Parathyroid adenoma (tissue), 2 donors: ENCODE results near the gene CRMP1.

ENCODE experiments used
- H2AFZ ChIP-seq: fragments of 300-600 bp; sonication (generic); one replicate; pipeline ENCODE4 v1.7.0; 2017; ENCODE audit warnings: antibody characterized with exemption, mild to moderate bottlenecking
- H3K27ac ChIP-seq: fragments of 300-600 bp; sonication (generic); one replicate; pipeline ENCODE4 v1.7.0; 2017
- H3K27me3 ChIP-seq: fragments of 300-600 bp; sonication (generic); one replicate; pipeline ENCODE4 v1.7.0; 2017; ENCODE audit warnings: low read length; ENCODE audit not compliant: control insufficient read depth, insufficient read depth
- H3K36me3 ChIP-seq: fragments of 300-600 bp; sonication (generic); one replicate; pipeline ENCODE4 v1.7.0; 2017; ENCODE audit warnings: low read length; ENCODE audit not compliant: control insufficient read depth, insufficient read depth
- H3K4me1 ChIP-seq: fragments of 300-600 bp; sonication (generic); one replicate; pipeline ENCODE4 v1.7.0; 2017; ENCODE audit warnings: control low read depth
- H3K4me2 ChIP-seq: fragments of 300-600 bp; sonication (generic); one replicate; pipeline ENCODE4 v1.7.0; 2017; ENCODE audit warnings: low read length
- H3K4me3 ChIP-seq: fragments of 300-600 bp; sonication (generic); one replicate; pipeline ENCODE4 v1.7.0; 2017; ENCODE audit warnings: low read depth, low read length
- H3K79me2 ChIP-seq: fragments of 300-600 bp; sonication (generic); one replicate; pipeline ENCODE4 v1.7.0; 2017; ENCODE audit warnings: control low read depth
- H3K9ac ChIP-seq: fragments of 300-600 bp; sonication (generic); one replicate; pipeline ENCODE4 v1.7.0; 2017; ENCODE audit warnings: mild to moderate bottlenecking
- H3K9me3 ChIP-seq: fragments of 300-600 bp; sonication (generic); one replicate; pipeline ENCODE4 v1.7.0; 2017; ENCODE audit warnings: low read length; ENCODE audit not compliant: control insufficient read depth
- TF ChIP-seq, protein P1 (sequence below): fragments of 300-600 bp; sonication (generic); IDR thresholded peaks from one replicate; pipeline ENCODE4 v1.7.0; 2017; ENCODE audit warnings: antibody characterized with exemption, mild to moderate bottlenecking
- donor health status: primary hyperparathyroidism.

Gene CRMP1

DNA sequence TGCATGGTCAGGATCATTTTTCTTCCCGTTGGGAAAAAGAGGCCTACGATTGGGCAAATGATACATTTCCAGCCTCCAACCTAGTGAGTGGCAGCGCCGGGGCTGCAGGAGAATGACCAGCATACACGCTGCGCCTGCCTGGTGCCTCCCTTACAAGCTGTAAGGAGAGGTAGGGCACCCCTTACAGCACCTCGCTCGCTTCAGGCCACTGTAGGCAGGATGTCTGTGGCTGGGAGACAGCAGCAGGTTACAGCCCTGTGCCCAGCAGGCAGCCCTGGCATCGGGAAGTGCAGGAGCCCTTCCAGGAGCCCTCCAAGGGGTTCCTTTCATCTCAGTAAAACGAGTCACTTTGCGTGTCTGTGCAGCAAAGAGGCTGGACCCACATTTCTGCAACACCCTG lies 93.5 kb downstream of the CRMP1 start:
- TF ChIP-seq, protein P1, sequence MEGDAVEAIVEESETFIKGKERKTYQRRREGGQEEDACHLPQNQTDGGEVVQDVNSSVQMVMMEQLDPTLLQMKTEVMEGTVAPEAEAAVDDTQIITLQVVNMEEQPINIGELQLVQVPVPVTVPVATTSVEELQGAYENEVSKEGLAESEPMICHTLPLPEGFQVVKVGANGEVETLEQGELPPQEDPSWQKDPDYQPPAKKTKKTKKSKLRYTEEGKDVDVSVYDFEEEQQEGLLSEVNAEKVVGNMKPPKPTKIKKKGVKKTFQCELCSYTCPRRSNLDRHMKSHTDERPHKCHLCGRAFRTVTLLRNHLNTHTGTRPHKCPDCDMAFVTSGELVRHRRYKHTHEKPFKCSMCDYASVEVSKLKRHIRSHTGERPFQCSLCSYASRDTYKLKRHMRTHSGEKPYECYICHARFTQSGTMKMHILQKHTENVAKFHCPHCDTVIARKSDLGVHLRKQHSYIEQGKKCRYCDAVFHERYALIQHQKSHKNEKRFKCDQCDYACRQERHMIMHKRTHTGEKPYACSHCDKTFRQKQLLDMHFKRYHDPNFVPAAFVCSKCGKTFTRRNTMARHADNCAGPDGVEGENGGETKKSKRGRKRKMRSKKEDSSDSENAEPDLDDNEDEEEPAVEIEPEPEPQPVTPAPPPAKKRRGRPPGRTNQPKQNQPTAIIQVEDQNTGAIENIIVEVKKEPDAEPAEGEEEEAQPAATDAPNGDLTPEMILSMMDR = no peak
- H3K4me1 ChIP-seq = no peaks in the 10 kb centered on the region
- no peaks in the 10 kb centered on the region for H3K9me3 ChIP-seq
- no peaks in the 10 kb centered on the region for H3K79me2 ChIP-seq
- H3K27ac ChIP-seq = no peak overlapping the region
- no peak overlapping the region for H2AFZ ChIP-seq
- H3K9ac ChIP-seq = no peak overlapping the region
- H3K27me3 ChIP-seq = no peaks in the 10 kb centered on the region
- H3K36me3 ChIP-seq = no peaks in the 10 kb centered on the region
- H3K4me2 ChIP-seq = no peak overlapping the region
- H3K4me3 ChIP-seq = no peak overlapping the region

DNA sequence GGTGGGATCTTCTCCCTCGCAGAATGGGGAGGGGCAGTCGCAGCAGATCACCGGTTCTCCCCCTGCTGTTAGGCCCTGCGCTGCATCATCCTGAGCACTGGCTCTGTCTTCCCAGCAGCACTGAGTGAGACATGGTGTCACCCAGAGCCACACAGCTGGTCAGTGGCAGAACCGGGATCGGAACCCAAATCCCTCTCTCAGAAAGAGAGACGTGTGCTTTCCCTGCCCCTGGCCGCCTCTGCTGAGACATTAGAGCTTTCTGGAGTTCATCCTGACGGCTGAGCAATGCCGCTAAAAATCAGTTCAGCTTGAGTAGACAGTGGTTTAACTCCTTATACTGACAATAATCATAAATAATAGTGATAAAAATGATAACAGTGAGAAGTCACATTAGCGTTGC lies 93.9 kb downstream of the CRMP1 start:
- H3K4me1 ChIP-seq = no peaks in the 10 kb centered on the region

DNA sequence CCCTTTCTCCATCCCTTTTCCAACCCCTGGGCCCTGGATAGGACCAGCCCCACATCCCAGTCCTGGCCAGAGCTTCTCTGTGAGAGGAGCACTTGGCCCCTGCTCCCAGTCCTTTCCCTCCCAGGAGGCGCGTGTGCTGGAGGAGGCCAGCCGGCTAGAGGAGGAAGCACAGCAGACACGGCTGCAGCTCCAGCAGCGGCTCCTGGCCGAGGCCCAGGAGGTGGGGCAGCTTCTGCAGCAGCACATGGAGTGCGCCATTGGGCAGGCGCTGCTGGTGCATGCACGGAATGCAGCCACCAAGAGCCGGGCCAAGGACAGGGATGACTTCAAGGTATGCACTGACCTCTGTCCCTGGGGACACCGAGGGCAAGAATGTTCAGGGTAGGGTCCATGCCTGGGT lies 94.4 kb downstream of the CRMP1 start:
- Histone ChIP-seq H3K4me3 (no peak overlapping the region), H2AFZ (no peak overlapping the region), H3K79me2 (no peaks in the 10 kb centered on the region), H3K4me2 (no peak overlapping the region), H3K9ac (no peak overlapping the region), H3K9me3 (no peaks in the 10 kb centered on the region), H3K27ac (no peak overlapping the region), H3K4me1 (no peaks in the 10 kb centered on the region), H3K27me3 (no peaks in the 10 kb centered on the region), H3K36me3 (no peaks in the 10 kb centered on the region)
- TF ChIP-seq, protein P1 = no peak

More for the DNA sequence above, 93.9 kb downstream of the CRMP1 start:
- H3K9me3 ChIP-seq = no peaks in the 10 kb centered on the region
- H3K79me2 ChIP-seq = no peaks in the 10 kb centered on the region
- no peak overlapping the region for H3K9ac ChIP-seq
- no peaks in the 10 kb centered on the region for H3K27me3 ChIP-seq
- H2AFZ ChIP-seq = no peak overlapping the region
- H3K27ac ChIP-seq = no peak overlapping the region
- H3K4me3 ChIP-seq = no peak overlapping the region
- no peak overlapping the region for H3K4me2 ChIP-seq
- no peaks in the 10 kb centered on the region for H3K36me3 ChIP-seq
- TF ChIP-seq, protein P1 = no peak

DNA sequence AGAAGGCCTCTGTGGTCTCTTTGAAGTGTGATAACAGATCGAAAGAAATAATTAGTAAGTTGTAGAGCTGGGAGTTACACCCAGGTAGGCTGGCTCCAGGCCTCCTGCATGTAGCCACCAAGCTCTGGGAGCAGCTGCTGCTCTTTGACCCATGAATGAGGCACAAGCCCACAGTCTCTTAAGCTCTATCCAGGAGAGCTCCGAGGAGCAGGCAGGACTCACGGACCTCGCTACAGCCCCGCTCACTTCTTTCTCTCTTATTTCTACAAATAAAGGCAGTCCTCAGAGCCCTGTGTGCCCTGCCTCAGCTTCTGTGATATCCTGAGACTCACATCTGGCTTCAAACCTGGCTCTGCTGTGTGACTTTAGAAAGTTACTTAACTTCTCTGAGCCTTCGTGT lies 95.0 kb downstream of the CRMP1 start:
- TF ChIP-seq, protein P1 = no peak
- Histone ChIP-seq H3K4me1 (no peaks in the 10 kb centered on the region), H3K36me3 (no peaks in the 10 kb centered on the region), H3K9ac (no peak overlapping the region), H3K27me3 (no peaks in the 10 kb centered on the region), H3K27ac (no peak overlapping the region), H3K9me3 (no peaks in the 10 kb centered on the region), H3K4me2 (no peak overlapping the region), H3K4me3 (no peak overlapping the region), H3K79me2 (no peaks in the 10 kb centered on the region), H2AFZ (no peak overlapping the region)

DNA sequence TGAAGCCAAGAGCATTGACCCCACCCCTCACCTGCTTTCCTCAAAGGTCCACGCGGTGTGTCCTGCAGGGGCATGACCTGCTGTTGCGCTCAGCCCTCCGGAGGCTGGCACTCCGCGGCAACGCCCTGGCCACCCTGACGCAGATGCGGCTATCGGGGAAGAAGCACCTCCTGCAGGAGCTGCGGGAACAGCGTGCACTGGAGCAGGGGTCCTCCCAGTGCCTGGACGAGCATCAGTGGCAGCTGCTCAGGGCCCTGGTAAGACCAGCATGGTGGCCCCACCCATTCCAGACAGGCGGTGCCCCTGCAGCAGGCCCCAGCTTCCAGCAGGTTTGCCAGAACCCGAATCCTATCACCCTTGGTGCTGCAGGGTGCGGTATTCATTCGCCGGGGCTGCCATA lies 95.9 kb downstream of the CRMP1 start:
- H3K36me3 ChIP-seq = no peaks in the 10 kb centered on the region
- H3K79me2 ChIP-seq = no peaks in the 10 kb centered on the region
- H3K9me3 ChIP-seq = no peaks in the 10 kb centered on the region
- H3K27me3 ChIP-seq = no peaks in the 10 kb centered on the region
- TF ChIP-seq, protein P1 = no peak
- H2AFZ ChIP-seq = no peak overlapping the region
- no peak overlapping the region for H3K4me3 ChIP-seq
- no peak overlapping the region for H3K4me2 ChIP-seq
- no peak overlapping the region for H3K27ac ChIP-seq
- H3K4me1 ChIP-seq = no peaks in the 10 kb centered on the region
- no peak overlapping the region for H3K9ac ChIP-seq
